Hepatocyte (in vitro differentiated cells): ENCODE results near the gene TSEN2. TPM values are rescaled to one million over a fixed set of nuclear protein-coding genes. Genes with fewer than 3 reads are reported as not detected.
"Not testable (repeated sequence)": the region's sequence is repeated elsewhere in the genome, so short reads cannot be mapped to it uniquely, and the experiment has no call there.

Experiments
- DNase-seq: peaks from one replicate; pipeline ENCODE4 v3.0.0-alpha.2; 2016; ENCODE audit warnings: low spot score
- H2AFZ ChIP-seq: fragments of 200-600 bp; sonication (generic); 2 replicates; pipeline ENCODE4 v1.6.0; 2016; ENCODE audit warnings: antibody characterized with exemption, mild to moderate bottlenecking
- H3K27ac ChIP-seq: fragments of 200-600 bp; sonication (generic); 2 replicates; pipeline ENCODE4 v1.5.1; 2016; ENCODE audit warnings: mild to moderate bottlenecking
- H3K27me3 ChIP-seq: fragments of 200-600 bp; sonication (generic); 2 replicates; pipeline ENCODE4 v1.6.1; 2016
- H3K36me3 ChIP-seq: fragments of 200-600 bp; sonication (generic); replicated peaks from 2 replicates; pipeline ENCODE4 v1.5.1; 2016; ENCODE audit warnings: low read depth; ENCODE audit not compliant: insufficient read depth
- H3K4me1 ChIP-seq: fragments of 200-600 bp; sonication (generic); 2 replicates; pipeline ENCODE4 v1.5.1; 2016; ENCODE audit warnings: mild to moderate bottlenecking, moderate library complexity; ENCODE audit not compliant: insufficient read depth
- H3K4me2 ChIP-seq: fragments of 200-600 bp; sonication (generic); 2 replicates; pipeline ENCODE4 v1.6.0; 2016
- H3K4me3 ChIP-seq: fragments of 200-600 bp; sonication (generic); 2 replicates; pipeline ENCODE4 v1.5.1; 2016; ENCODE audit warnings: mild to moderate bottlenecking
- H3K79me2 ChIP-seq: fragments of 200-600 bp; sonication (generic); 2 replicates; pipeline ENCODE4 v1.6.0; 2017; ENCODE audit warnings: mild to moderate bottlenecking
- H3K9me2 ChIP-seq: fragments of 200-600 bp; sonication (generic); replicated peaks from 2 replicates; pipeline ENCODE4 v1.6.0; 2017; ENCODE audit warnings: mild to moderate bottlenecking; ENCODE audit not compliant: insufficient read depth
- H3K9me3 ChIP-seq: fragments of 200-600 bp; sonication (generic); 2 replicates; pipeline ENCODE4 v1.5.1; 2016; ENCODE audit warnings: low read depth, mild to moderate bottlenecking
- H4K20me1 ChIP-seq: fragments of 200-600 bp; sonication (generic); 2 replicates; pipeline ENCODE4 v1.6.0; 2016; ENCODE audit warnings: mild to moderate bottlenecking; ENCODE audit not compliant: insufficient read depth, poor library complexity, severe bottlenecking
- CTCF ChIP-seq: fragments of 200-600 bp; sonication (generic); IDR thresholded peaks from 2 replicates; pipeline ENCODE4 v1.5.1; 2016; ENCODE audit warnings: antibody characterized with exemption, mild to moderate bottlenecking; ENCODE audit not compliant: poor library complexity
- EZH2 ChIP-seq: fragments of 200-600 bp; sonication (generic); IDR thresholded peaks from 2 replicates; pipeline ENCODE4 v1.6.1; 2016; ENCODE audit warnings: antibody characterized with exemption, mild to moderate bottlenecking, borderline replicate concordance
- EZH2phosphoT487 ChIP-seq: fragments of 200-600 bp; sonication (generic); IDR thresholded peaks from one replicate; pipeline ENCODE4 v1.6.1; 2018; ENCODE audit warnings: antibody characterized with exemption, mild to moderate bottlenecking, low read depth, moderate library complexity; ENCODE audit not compliant: unreplicated experiment, severe bottlenecking
- WGBS: methylation state at CpG from one replicate; pipeline ENCODE4 v1.1.6; 2016; ENCODE audit warnings: low lambda C conversion rate; ENCODE audit errors: missing lambda C conversion rate; 5-methylcytosine and 5-hydroxymethylcytosine counted together
- polyA plus RNA-seq: library from polyadenylated mRNA; unstranded; fragments of >200 nt; fragmentation: Nextera tagmentation; extraction: Ambion mirVana; gene quantifications from 2 replicates; pipeline ENCODE4 v1.2.1, GENCODE V29; 2016
- total RNA-seq: library from RNA; depleted of rRNA; stranded (reverse); fragments of >200 nt; gene quantifications from 2 replicates; pipeline ENCODE4 v1.2.3, GENCODE V29; 2014

TSEN2 gene
- total and polyA plus RNA-seq, 2 experiments from 2014 or later = 9.6 to 17.8 TPM

GRCh38 chr3:12536423-12536822, 52.1 kb downstream of the TSEN2 start:
- Histone ChIP-seq H3K4me1 (no peaks in the 10 kb centered on the region), H4K20me1 (no peaks in the 10 kb centered on the region), H2AFZ (no peak overlapping the region), H3K36me3 (no peaks in the 10 kb centered on the region), H3K9me3 (no peaks in the 10 kb centered on the region), H3K27me3 (no peaks in the 10 kb centered on the region), H3K9me2 (no peaks in the 10 kb centered on the region), H3K79me2 (no peaks in the 10 kb centered on the region), H3K4me2 (no peak overlapping the region), H3K4me3 (no peak overlapping the region), H3K27ac (no peak overlapping the region)
- 90% methylated on average over 5 of the region's 6 CpGs for WGBS
- no peak for DNase-seq
- TF ChIP-seq EZH2phosphoT487 (no peak), EZH2 (no peak), CTCF (peak; percentile 35)

GRCh38 chr3:12541625-12542024, 57.3 kb downstream of the TSEN2 start:
- Histone ChIP-seq H3K27ac (no peak overlapping the region), H3K79me2 (no peaks in the 10 kb centered on the region), H2AFZ (no peak overlapping the region), H3K36me3 (no peaks in the 10 kb centered on the region), H3K9me3 (no peaks in the 10 kb centered on the region), H3K27me3 (no peaks in the 10 kb centered on the region), H3K4me2 (no peak overlapping the region), H3K4me1 (no peaks in the 10 kb centered on the region), H4K20me1 (no peaks in the 10 kb centered on the region), H3K4me3 (no peak overlapping the region), H3K9me2 (no peaks in the 10 kb centered on the region)
- 67% methylated on average over 8 of the region's 8 CpGs for whole genome bisulfite sequencing
- TF ChIP-seq EZH2phosphoT487 = no peak
- no peak for TF ChIP-seq CTCF
- no peak for TF ChIP-seq EZH2
- DNase-seq = peak; percentile 30

- not testable (repeated sequence) for H3K9me2 ChIP-seq, H3K27ac ChIP-seq, DNase-seq, H3K4me2 ChIP-seq, H3K27me3 ChIP-seq, H2AFZ ChIP-seq, H3K4me1 ChIP-seq, H4K20me1 ChIP-seq, H3K9me3 ChIP-seq, H3K4me3 ChIP-seq, H3K36me3 ChIP-seq, H3K79me2 ChIP-seq
- 96% methylated on average over 12 of the region's 12 CpGs for WGBS
Observed at GRCh38 chr3:12543497-12543896, 59.2 kb downstream of the TSEN2 start.

- H3K79me2 ChIP-seq = no peaks in the 10 kb centered on the region
- no peaks in the 10 kb centered on the region for H3K36me3 ChIP-seq
- peak overlapping the region; percentile 30 for H2AFZ ChIP-seq
- H3K4me3 ChIP-seq = peak overlapping the region; percentile 9
- H3K27me3 ChIP-seq = no peaks in the 10 kb centered on the region
- no peak for DNase-seq
- peak overlapping the region; percentile 73 for H3K4me2 ChIP-seq
- no peak for TF ChIP-seq EZH2
- no peak for TF ChIP-seq CTCF
- no peak for TF ChIP-seq EZH2phosphoT487
- H3K27ac ChIP-seq = peak overlapping the region; percentile 74
- H4K20me1 ChIP-seq = no peaks in the 10 kb centered on the region
- H3K4me1 ChIP-seq = no peaks in the 10 kb centered on the region
- H3K9me2 ChIP-seq = no peaks in the 10 kb centered on the region
- H3K9me3 ChIP-seq = no peaks in the 10 kb centered on the region
- WGBS = 55% methylated on average over 11 of the region's 11 CpGs
Observed at GRCh38 chr3:12544652-12545472, 60.6 kb downstream of the TSEN2 start.
